ENCODE data around the gene EEF1AKMT3.
"Not testable (repeated sequence)": the region's sequence is repeated elsewhere in the genome, so short reads cannot be mapped to it uniquely, and the experiment has no call there.

Gene EEF1AKMT3

DNA sequence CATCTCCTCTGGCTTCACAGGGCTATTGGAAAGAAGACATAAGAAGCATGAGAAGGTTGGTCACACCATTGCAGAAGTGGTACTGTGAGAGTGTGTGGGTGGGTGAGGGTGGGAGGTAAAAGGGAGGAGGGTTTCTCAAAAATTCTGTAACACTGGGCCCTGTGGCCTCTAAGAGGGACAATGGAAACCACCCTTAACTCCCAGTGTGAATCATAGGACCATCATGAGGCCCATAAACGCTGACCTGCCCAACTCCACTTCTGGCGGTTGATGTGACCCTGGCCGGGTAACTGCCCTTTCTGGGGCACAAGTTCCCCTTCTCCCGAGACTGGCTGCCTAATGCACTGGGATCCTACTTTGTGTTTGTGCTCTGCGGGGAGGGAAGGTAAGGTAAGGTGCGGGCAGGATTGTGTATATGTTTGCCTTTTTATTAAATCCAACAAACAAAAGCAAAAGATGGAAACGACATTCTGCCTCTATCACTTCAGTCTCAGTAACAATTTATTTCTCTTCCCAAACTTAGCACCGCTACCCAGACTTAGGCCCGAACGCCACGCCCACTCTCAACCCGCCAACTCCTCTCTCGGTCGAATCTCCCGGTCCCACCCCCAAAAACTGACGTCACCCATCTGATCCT is 1.1 kb upstream of the EEF1AKMT3 start:
- in situ Hi-C loops (cut with MboI; ENCODE audit: low sequenced_read_pairs) = no loop called here
- Histone ChIP-seq H3K4me1 (peaks cover 19% of the 10 kb centered on the region), H3K9me3 (no peaks in the 10 kb centered on the region), H3K27me3 (ENCODE audit: low read depth) (peaks cover 2% of the 10 kb centered on the region; the same call in 1 of the 2 replicates), H3K4me3 (peak overlapping the region; percentile 90), H3K36me3 (replicated peaks) (peaks cover 30% of the 10 kb centered on the region)
- DNase-seq (ENCODE audit: low spot score in 2 of 2) = peak; percentile 93 to 97

GRCh38 chr12:57771873-57772428 is 463 bp upstream of the EEF1AKMT3 start, which contains the start of gene METTL1:
Gene METTL1 (minus strand): TSS chr12:57772105. CDS start chr12:57772083, 22 bp downstream.
- peaks cover 30% of the 10 kb centered on the region for H3K36me3 ChIP-seq (replicated peaks)
- no peaks in the 10 kb centered on the region for H3K9me3 ChIP-seq
- H3K4me1 ChIP-seq = peaks cover 14% of the 10 kb centered on the region
- H3K4me3 ChIP-seq = peak within 1 kb of the TSS; percentile 90
- no peaks in the 10 kb centered on the region for H3K27me3 ChIP-seq (ENCODE audit: low read depth)
- peak; percentile 96 to 98 for DNase-seq (ENCODE audit: low spot score in 2 of 2)
- in situ Hi-C loops (cut with MboI; ENCODE audit: low sequenced_read_pairs) = no loop called here

- H3K9me3 ChIP-seq; H3K27me3 ChIP-seq (ENCODE audit: low read depth); H3K36me3 ChIP-seq (replicated peaks); in situ Hi-C loops (cut with MboI; ENCODE audit: low sequenced_read_pairs); DNase-seq (ENCODE audit: low spot score in 2 of 2); H3K4me1 ChIP-seq; H3K4me3 ChIP-seq: not testable (repeated sequence)
These were observed 2.2 kb downstream of the EEF1AKMT3 start for GRCh38 chr12:57774634-57775033.

DNA sequence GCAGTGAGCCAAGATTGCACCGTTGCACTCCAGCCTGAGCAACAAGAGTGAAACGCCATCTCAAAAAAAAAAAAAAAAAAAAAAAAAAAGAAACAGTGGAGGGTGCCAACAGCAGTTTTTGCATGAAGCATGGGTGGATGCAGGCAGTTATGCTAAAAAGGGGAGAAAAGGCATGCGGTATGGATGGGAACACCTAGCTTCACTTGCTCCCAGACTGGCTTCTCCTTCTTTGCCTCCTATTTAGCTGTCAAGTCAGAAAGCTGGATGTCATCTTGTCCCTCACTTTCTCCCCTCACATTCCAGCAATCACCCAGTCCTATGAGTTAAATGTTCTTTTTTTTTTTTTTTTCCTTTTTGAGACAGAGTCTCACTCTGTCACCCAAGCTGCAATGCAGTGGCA is 2.6 kb downstream of the EEF1AKMT3 start:
- H3K9me3 ChIP-seq = no peaks in the 10 kb centered on the region
- H3K36me3 ChIP-seq (replicated peaks) = peaks cover 12% of the 10 kb centered on the region
- no peak for DNase-seq (ENCODE audit: low spot score in 2 of 2)
- in situ Hi-C loops (cut with MboI; ENCODE audit: low sequenced_read_pairs) = no loop called here
- H3K4me3 ChIP-seq = no peak overlapping the region
- peaks cover 6% of the 10 kb centered on the region; the same call in 1 of the 2 replicates for H3K4me1 ChIP-seq
- H3K27me3 ChIP-seq (ENCODE audit: low read depth) = no peaks in the 10 kb centered on the region

DNA sequence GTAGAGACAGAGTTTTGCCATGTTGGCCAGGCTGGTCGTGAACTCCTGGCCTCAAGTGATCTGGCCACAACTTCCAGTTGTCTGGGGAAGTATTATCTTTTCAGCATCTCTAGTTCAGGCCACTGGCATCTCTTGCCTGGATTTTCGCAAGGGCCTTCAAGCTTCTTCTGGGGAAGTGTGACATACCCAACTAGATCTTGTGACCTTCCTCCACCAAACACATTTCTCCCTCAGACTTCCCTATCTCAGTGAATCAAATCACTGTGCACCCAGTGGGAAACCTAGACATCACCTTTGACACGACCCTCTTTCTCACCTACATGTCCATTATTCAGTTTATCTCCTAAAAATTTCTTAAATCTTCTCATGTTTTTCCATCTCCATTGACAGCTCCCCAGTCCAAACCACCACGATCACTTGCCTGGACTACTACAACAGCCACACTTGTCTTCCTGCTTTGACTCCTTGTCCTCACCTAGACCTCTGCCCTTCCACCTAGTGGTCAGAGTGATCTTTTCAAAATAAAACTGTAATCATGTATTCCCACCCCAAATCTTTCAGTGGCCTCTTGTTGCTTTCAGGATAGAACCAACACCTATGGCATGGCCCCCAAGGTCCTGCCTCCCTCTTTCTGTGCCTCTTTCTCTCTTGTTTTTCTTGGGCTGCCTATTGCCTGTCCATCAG is 3.3 kb downstream of the EEF1AKMT3 start:
- DNase-seq (ENCODE audit: low spot score in 2 of 2) = no peak
- peaks cover 5% of the 10 kb centered on the region; the same call in 1 of the 2 replicates for H3K4me1 ChIP-seq
- in situ Hi-C loops (cut with MboI; ENCODE audit: low sequenced_read_pairs) = no loop called here
- H3K36me3 ChIP-seq (replicated peaks) = peaks cover 8% of the 10 kb centered on the region
- no peaks in the 10 kb centered on the region for H3K9me3 ChIP-seq
- no peak overlapping the region for H3K4me3 ChIP-seq
- H3K27me3 ChIP-seq (ENCODE audit: low read depth) = no peaks in the 10 kb centered on the region

DNA sequence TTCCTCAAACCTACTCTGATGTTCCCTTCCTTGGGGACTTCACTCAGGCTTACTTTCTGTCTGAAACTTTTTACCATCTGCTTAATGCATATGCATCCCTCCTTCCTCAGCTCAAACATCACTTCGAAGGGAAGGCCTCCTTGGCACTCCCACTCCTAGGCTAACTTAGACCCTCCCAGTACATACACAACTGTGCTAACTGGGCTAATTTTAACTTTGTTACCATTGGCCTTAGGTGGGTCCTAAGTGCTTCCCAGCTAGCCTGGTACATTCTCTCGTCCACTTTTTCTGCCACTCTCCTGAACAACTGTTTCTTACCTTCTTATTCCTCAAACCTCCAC is 3.8 kb downstream of the EEF1AKMT3 start:
- Histone ChIP-seq H3K36me3 (replicated peaks) (peaks cover 6% of the 10 kb centered on the region; the same call in 1 of the 2 replicates), H3K27me3 (ENCODE audit: low read depth) (no peaks in the 10 kb centered on the region), H3K4me1 (0 out of 2 replicates have a peak, but pooled peaks cover under 1% of the 10 kb centered on the region), H3K9me3 (no peaks in the 10 kb centered on the region), H3K4me3 (no peak overlapping the region)
- DNase-seq (ENCODE audit: low spot score in 2 of 2) = no peak
- in situ Hi-C loops (cut with MboI; ENCODE audit: low sequenced_read_pairs) = no loop called here

GRCh38 chr12:57777367-57777766 is 5.0 kb downstream of the EEF1AKMT3 start:
- Histone ChIP-seq H3K4me1 (no peaks in the 10 kb centered on the region; the same call in 1 of the 2 replicates), H3K36me3 (replicated peaks) (peaks cover 6% of the 10 kb centered on the region; the same call in 1 of the 2 replicates), H3K4me3 (no peak overlapping the region), H3K9me3 (no peaks in the 10 kb centered on the region), H3K27me3 (ENCODE audit: low read depth) (no peaks in the 10 kb centered on the region)
- in situ Hi-C loops (cut with MboI; ENCODE audit: low sequenced_read_pairs) = no loop called here
- DNase-seq (ENCODE audit: low spot score in 2 of 2) = no peak

- no peak overlapping the region for H3K4me3 ChIP-seq
- DNase-seq (ENCODE audit: low spot score in 2 of 2) = no peak
These were observed 5.5 kb downstream of the EEF1AKMT3 start for GRCh38 chr12:57777911-57778310.

DNA sequence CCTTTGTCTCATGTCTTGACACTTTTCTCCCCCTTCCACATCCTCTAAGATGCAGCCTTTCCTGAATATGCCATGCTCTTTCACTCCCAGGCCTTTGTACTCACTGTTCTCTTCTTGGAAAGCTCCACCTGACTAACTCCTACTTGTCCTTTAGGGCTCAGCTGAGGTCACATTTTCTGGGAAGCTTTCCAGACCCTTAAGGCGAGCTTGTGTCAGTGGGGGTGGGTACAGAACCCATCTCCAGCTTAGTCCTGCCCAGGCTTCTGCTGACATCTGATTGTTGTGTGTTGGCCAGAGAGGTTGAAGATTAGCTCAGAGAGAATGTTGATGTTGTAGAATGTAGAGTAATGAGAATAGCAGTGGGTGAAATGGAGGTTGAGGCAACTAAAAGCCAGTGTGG is 7.3 kb downstream of the EEF1AKMT3 start:
- Histone ChIP-seq H3K27me3 (ENCODE audit: low read depth) (no peaks in the 10 kb centered on the region), H3K4me1 (no peaks in the 10 kb centered on the region; the same call in 1 of the 2 replicates), H3K9me3 (no peaks in the 10 kb centered on the region), H3K4me3 (no peak overlapping the region), H3K36me3 (replicated peaks) (peaks cover 19% of the 10 kb centered on the region)
- in situ Hi-C loops (cut with MboI; ENCODE audit: low sequenced_read_pairs) = no loop called here
- DNase-seq (ENCODE audit: low spot score in 2 of 2) = no peak

More at GRCh38 chr12:57777911-57778310, 5.5 kb downstream of the EEF1AKMT3 start:
- no peaks in the 10 kb centered on the region for H3K27me3 ChIP-seq (ENCODE audit: low read depth)
- peaks cover 9% of the 10 kb centered on the region; the same call in 1 of the 2 replicates for H3K36me3 ChIP-seq (replicated peaks)
- no peaks in the 10 kb centered on the region for H3K9me3 ChIP-seq
- in situ Hi-C loops (cut with MboI; ENCODE audit: low sequenced_read_pairs) = no loop called here
- H3K4me1 ChIP-seq = no peaks in the 10 kb centered on the region; the same call in 1 of the 2 replicates

- no peaks in the 10 kb centered on the region for H3K9me3 ChIP-seq
- H3K36me3 ChIP-seq (replicated peaks) = peaks cover 23% of the 10 kb centered on the region
- in situ Hi-C loops (cut with MboI; ENCODE audit: low sequenced_read_pairs) = no loop called here
- no peaks in the 10 kb centered on the region for H3K27me3 ChIP-seq (ENCODE audit: low read depth)
- no peak overlapping the region for H3K4me3 ChIP-seq
- no peak for DNase-seq (ENCODE audit: low spot score in 2 of 2)
- H3K4me1 ChIP-seq = no peaks in the 10 kb centered on the region; the same call in 1 of the 2 replicates
These were observed 8.0 kb downstream of the EEF1AKMT3 start for GRCh38 chr12:57780284-57780897.

GRCh38 chr12:57781244-57781643 is 8.8 kb downstream of the EEF1AKMT3 start:
- H3K9me3 ChIP-seq = no peaks in the 10 kb centered on the region
- peaks cover 32% of the 10 kb centered on the region for H3K36me3 ChIP-seq (replicated peaks)
- no peak for DNase-seq (ENCODE audit: low spot score in 2 of 2)
- no peaks in the 10 kb centered on the region for H3K27me3 ChIP-seq (ENCODE audit: low read depth)
- in situ Hi-C loops (cut with MboI; ENCODE audit: low sequenced_read_pairs) = no loop called here
- no peak overlapping the region for H3K4me3 ChIP-seq
- H3K4me1 ChIP-seq = no peaks in the 10 kb centered on the region; the same call in 1 of the 2 replicates

DNA sequence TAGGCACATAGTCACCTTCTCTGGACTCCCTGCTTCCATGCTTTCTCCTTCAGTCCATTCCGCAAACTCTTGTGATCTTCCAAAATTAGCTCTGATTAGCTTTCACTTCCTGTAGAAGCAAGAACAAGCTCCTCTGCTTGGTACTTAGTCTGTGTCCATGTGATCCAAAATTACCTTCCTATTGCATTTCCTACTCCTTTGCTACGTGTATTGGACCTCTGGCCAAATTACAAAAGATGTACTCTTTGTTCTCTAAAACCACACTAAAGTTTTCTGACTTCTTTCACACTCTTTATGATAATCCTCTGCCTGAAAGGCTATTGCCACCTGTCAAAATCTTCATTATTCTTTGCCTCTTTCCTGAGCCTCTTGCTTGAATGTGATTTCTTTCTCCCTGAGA is 9.4 kb downstream of the EEF1AKMT3 start:
- in situ Hi-C loops (cut with MboI; ENCODE audit: low sequenced_read_pairs) = no loop called here
- Histone ChIP-seq H3K36me3 (replicated peaks) (peaks cover 37% of the 10 kb centered on the region), H3K4me3 (no peak overlapping the region), H3K27me3 (ENCODE audit: low read depth) (no peaks in the 10 kb centered on the region), H3K9me3 (no peaks in the 10 kb centered on the region), H3K4me1 (no peaks in the 10 kb centered on the region; the same call in 1 of the 2 replicates)
- DNase-seq (ENCODE audit: low spot score in 2 of 2) = no peak

DNA sequence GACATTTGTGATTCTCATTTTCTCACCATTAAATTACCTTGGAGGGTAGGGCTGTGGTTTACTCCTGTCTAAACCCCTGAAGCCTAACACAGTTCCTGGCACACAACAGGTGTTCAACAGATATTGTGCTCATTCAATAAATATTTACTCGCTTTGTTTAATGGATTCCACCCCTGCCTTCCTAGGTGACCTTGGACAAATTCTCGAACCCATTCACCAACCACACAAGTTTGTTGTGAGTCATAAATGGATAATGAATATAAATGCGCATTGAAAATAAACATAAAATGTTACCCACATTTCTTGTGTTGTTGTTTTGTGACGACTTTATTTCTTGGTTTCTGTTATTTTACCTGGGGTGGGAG is 9.8 kb downstream of the EEF1AKMT3 start:
- Histone ChIP-seq H3K27me3 (ENCODE audit: low read depth) (no peaks in the 10 kb centered on the region), H3K36me3 (replicated peaks) (peaks cover 42% of the 10 kb centered on the region), H3K4me1 (no peaks in the 10 kb centered on the region; the same call in 1 of the 2 replicates), H3K9me3 (no peaks in the 10 kb centered on the region), H3K4me3 (peak overlapping the region; percentile 91)
- DNase-seq (ENCODE audit: low spot score in 2 of 2) = no peak
- in situ Hi-C loops (cut with MboI; ENCODE audit: low sequenced_read_pairs) = no loop called here

Data from HAP-1 (cell line).